ENCODE measurements around the gene GOLGA6C.

- no peak for TF ChIP-seq CTCF (IDR thresholded peaks at IDR 0.05; ENCODE audit: low read length)
- no peak for TF ChIP-seq EZH2phosphoT487 (IDR thresholded peaks at IDR 0.05; ENCODE audit: low read length)
- no peak for TF ChIP-seq EZH2 (optimal IDR thresholded peaks at IDR 0.05; ENCODE audit: low read depth, low read length)
Observed at GRCh38 chr15:75235760-75236729, 22.1 kb upstream of the GOLGA6C start.

Data from MM.1S (cell line).